ENCODE data around the gene DZANK1.

Gene DZANK1

DNA sequence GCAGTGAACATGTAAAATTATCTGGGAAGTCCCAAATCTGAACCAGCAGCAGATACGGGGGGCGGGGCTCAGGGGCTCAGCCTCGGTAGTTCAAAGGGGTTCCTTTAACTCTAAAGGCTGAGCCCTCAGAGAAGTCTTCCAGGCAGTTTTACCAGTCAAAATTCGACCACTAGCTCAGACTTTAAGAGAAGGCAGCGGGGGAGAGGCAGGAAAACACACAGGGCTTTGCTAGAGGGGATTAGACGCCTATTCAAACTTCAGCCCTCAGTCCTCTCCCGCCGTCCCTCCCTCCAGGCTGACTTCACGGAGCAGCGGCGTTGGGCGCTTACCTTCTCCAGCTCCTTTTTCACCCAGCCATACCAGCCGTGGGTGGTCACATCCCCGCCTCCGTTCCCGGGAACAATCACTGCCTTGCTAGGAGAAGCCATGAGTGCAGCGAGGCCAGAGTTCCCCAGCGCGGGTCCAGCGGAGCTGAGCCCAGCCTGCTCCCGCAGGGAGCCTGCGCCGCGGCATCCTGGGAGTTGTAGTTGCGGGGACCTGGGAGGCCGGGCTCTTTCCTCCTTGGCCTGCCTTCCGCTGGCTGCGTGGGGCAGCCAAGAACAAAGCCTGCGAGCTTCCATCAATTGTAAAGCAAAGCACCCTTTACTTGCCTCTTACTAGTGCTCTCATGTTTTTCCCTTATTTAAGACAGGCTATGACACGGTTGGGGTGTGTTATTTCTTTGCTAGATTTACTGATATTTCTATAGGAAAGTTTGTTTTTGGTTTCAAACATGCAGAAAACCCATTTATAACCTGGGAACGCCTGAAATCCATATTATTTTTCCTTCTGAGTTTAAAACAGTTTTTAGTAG, 30.1 kb upstream of the DZANK1 start, which contains the start of gene RBBP9:
Gene RBBP9 (minus strand): TSS at position 486 of the 853 bp plus-strand sequence. CDS start 58 bp downstream, at position 428.
- TF ChIP-seq, protein P1, sequence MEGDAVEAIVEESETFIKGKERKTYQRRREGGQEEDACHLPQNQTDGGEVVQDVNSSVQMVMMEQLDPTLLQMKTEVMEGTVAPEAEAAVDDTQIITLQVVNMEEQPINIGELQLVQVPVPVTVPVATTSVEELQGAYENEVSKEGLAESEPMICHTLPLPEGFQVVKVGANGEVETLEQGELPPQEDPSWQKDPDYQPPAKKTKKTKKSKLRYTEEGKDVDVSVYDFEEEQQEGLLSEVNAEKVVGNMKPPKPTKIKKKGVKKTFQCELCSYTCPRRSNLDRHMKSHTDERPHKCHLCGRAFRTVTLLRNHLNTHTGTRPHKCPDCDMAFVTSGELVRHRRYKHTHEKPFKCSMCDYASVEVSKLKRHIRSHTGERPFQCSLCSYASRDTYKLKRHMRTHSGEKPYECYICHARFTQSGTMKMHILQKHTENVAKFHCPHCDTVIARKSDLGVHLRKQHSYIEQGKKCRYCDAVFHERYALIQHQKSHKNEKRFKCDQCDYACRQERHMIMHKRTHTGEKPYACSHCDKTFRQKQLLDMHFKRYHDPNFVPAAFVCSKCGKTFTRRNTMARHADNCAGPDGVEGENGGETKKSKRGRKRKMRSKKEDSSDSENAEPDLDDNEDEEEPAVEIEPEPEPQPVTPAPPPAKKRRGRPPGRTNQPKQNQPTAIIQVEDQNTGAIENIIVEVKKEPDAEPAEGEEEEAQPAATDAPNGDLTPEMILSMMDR (IDR thresholded peaks at IDR 0.05; ENCODE audit: insufficient read depth, low read length, poor library complexity, severe bottlenecking) = no peak
- TF ChIP-seq EZH2phosphoT487 (conservative IDR thresholded peaks at IDR 0.05; ENCODE audit: low read length) = no peak
- H4K20me1 ChIP-seq (ENCODE audit: low read depth, low read length) = no peaks in the 10 kb centered on the region
- peak within 1 kb of the TSS; percentile 32; the same call in 1 of the 2 replicates for H3K27ac ChIP-seq (ENCODE audit: low read depth, low read length)
- peak within 1 kb of the TSS; percentile 97 for H2AFZ ChIP-seq (ENCODE audit: low read depth, low read length, severe bottlenecking)
- H3K4me2 ChIP-seq (ENCODE audit: low read depth, low read length, poor library complexity, severe bottlenecking) = peak within 1 kb of the TSS; percentile 91
- H3K79me2 ChIP-seq (ENCODE audit: insufficient read depth, low read length) = peaks cover 9% of the 10 kb centered on the region
- no peaks in the 10 kb centered on the region for H3K9me3 ChIP-seq (ENCODE audit: insufficient read depth, low read length)
- no peaks in the 10 kb centered on the region for H3K27me3 ChIP-seq (ENCODE audit: low read length)
- H3K9me2 ChIP-seq (replicated peaks; ENCODE audit: insufficient read depth, low read length) = no peaks in the 10 kb centered on the region
- H3K36me3 ChIP-seq (ENCODE audit: low read length) = no peaks in the 10 kb centered on the region
- H3F3A ChIP-seq (ENCODE audit: insufficient read depth) = no peaks in the 10 kb centered on the region
- H3K4me3 ChIP-seq (ENCODE audit: insufficient read depth, low read length, poor library complexity, severe bottlenecking) = peak within 1 kb of the TSS; percentile 92
- peak within 1 kb of the TSS; percentile 76 for H3K9ac ChIP-seq (ENCODE audit: low read length)

DNA sequence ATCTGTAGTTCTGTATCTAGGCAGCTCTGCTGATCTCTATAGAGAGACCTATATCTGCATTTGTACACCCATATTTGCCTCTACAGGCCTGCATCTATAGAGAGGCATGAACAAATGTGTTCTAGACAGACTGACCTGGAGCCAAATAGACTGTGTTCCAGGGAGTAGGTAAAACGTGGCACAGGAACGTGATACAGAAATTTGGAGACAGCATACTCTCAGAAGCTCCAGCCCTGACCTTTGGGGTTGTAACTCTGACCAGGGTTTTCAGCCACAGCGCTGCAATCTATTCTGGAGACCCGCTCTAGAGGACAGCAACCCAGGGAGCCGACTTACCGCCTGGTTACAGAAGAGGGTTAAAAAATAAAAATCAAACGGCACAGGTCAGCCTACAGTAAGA, 29.2 kb upstream of the DZANK1 start:
- H4K20me1 ChIP-seq (ENCODE audit: low read depth, low read length) = no peaks in the 10 kb centered on the region
- peak overlapping the region; percentile 92 for H3K4me3 ChIP-seq (ENCODE audit: insufficient read depth, low read length, poor library complexity, severe bottlenecking)
- H3F3A ChIP-seq (ENCODE audit: insufficient read depth) = no peaks in the 10 kb centered on the region
- H3K9me2 ChIP-seq (replicated peaks; ENCODE audit: insufficient read depth, low read length) = no peaks in the 10 kb centered on the region
- H3K27ac ChIP-seq (ENCODE audit: low read depth, low read length) = 0 out of 2 replicates have a peak overlapping the region, but pooled peaks have one; percentile 32
- peaks cover 9% of the 10 kb centered on the region for H3K79me2 ChIP-seq (ENCODE audit: insufficient read depth, low read length)
- H3K27me3 ChIP-seq (ENCODE audit: low read length) = no peaks in the 10 kb centered on the region
- no peak for TF ChIP-seq EZH2phosphoT487 (conservative IDR thresholded peaks at IDR 0.05; ENCODE audit: low read length)
- TF ChIP-seq, protein P1 (IDR thresholded peaks at IDR 0.05; ENCODE audit: insufficient read depth, low read length, poor library complexity, severe bottlenecking) = no peak
- H3K36me3 ChIP-seq (ENCODE audit: low read length) = no peaks in the 10 kb centered on the region
- peak overlapping the region; percentile 97 for H2AFZ ChIP-seq (ENCODE audit: low read depth, low read length, severe bottlenecking)
- H3K9ac ChIP-seq (ENCODE audit: low read length) = peak overlapping the region; percentile 76
- peak overlapping the region; percentile 91 for H3K4me2 ChIP-seq (ENCODE audit: low read depth, low read length, poor library complexity, severe bottlenecking)
- H3K9me3 ChIP-seq (ENCODE audit: insufficient read depth, low read length) = no peaks in the 10 kb centered on the region

DNA sequence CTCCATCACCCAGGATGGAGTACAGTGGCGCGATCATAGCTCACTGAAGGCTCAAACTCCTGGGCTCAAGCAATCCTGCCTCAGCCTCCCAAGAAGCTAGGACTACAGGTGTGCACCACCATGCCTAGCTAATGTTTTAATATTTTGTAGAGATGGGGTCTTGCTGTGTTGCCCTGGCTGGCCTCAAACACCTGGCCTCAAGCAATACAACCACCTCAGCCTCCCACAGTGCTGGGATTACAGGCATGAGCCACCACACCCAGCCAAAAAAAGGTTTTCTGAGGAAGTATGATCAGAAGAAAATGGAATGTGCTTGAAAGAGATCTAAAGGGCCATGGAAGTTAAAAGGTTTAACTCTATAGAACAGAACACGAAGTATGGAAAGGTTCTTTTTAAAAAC, 21.5 kb upstream of the DZANK1 start:
- no peak overlapping the region for H3K4me3 ChIP-seq (ENCODE audit: insufficient read depth, low read length, poor library complexity, severe bottlenecking)
- no peaks in the 10 kb centered on the region for H4K20me1 ChIP-seq (ENCODE audit: low read depth, low read length)
- no peak overlapping the region for H2AFZ ChIP-seq (ENCODE audit: low read depth, low read length, severe bottlenecking)
- H3K36me3 ChIP-seq (ENCODE audit: low read length) = peaks cover 16% of the 10 kb centered on the region; the same call in 1 of the 2 replicates
- no peak overlapping the region for H3K4me2 ChIP-seq (ENCODE audit: low read depth, low read length, poor library complexity, severe bottlenecking)
- H3K9me2 ChIP-seq (replicated peaks; ENCODE audit: insufficient read depth, low read length) = no peaks in the 10 kb centered on the region
- no peak overlapping the region for H3K27ac ChIP-seq (ENCODE audit: low read depth, low read length)
- no peak overlapping the region for H3K9ac ChIP-seq (ENCODE audit: low read length)
- no peaks in the 10 kb centered on the region for H3K9me3 ChIP-seq (ENCODE audit: insufficient read depth, low read length)
- no peaks in the 10 kb centered on the region for H3K27me3 ChIP-seq (ENCODE audit: low read length)
- H3F3A ChIP-seq (ENCODE audit: insufficient read depth) = no peaks in the 10 kb centered on the region; the same call in 1 of the 2 replicates
- H3K79me2 ChIP-seq (ENCODE audit: insufficient read depth, low read length) = no peaks in the 10 kb centered on the region
- TF ChIP-seq EZH2phosphoT487 (conservative IDR thresholded peaks at IDR 0.05; ENCODE audit: low read length) = no peak
- TF ChIP-seq, protein P1 (IDR thresholded peaks at IDR 0.05; ENCODE audit: insufficient read depth, low read length, poor library complexity, severe bottlenecking) = no peak
